H1 (cell line): ENCODE measurements around the gene DNAJB6. TPM values are rescaled to one million over a fixed set of nuclear protein-coding genes. Genes with fewer than 3 reads are reported as not detected.

ENCODE experiments used
- CTCF ChIA-PET: fragments of 300-600 bp; sonication (Branson Sonifier 250); formaldehyde crosslinking; loops from one replicate; lab custom pipeline; 2021; ENCODE audit not compliant: partially characterized antibody; lab: Charles Lee
- POLR2A ChIA-PET: fragments of 300-600 bp; sonication (Branson Sonifier 250); formaldehyde crosslinking; loops from one replicate; lab custom pipeline; 2021; ENCODE audit warnings: inconsistent platforms; ENCODE audit not compliant: partially characterized antibody; lab: Charles Lee
- DNase-seq, 2 experiments: peaks; one replicate each; pipeline versions ENCODE4 v3.0.0 to v3.0.0-alpha.2; 2010 to 2022; ENCODE audit warnings: low spot score in 2 of 2, low read depth in 1 of 2, mixed read lengths in 1 of 2
- FAIRE-seq: peaks from 2 replicates; lab custom pipeline; 2011; peaks lifted over from hg19 to GRCh38; lab: Jason Lieb, UNC
- H2AFZ ChIP-seq: 2 replicates; pipeline ENCODE4 v1.8.1; 2012; ENCODE audit warnings: low read length, inconsistent platforms
- H2AK5ac ChIP-seq: 2 replicates; pipeline ENCODE4 v1.6.1; 2013; ENCODE audit warnings: low read depth, low read length
- H2BK120ac ChIP-seq: replicated peaks from 2 replicates; pipeline ENCODE3; 2013; ENCODE audit warnings: low read depth, low read length, inconsistent platforms
- H2BK12ac ChIP-seq: 2 replicates; pipeline ENCODE4 v1.6.1; 2013; ENCODE audit warnings: low read depth, low read length
- H2BK15ac ChIP-seq: 2 replicates; pipeline ENCODE4 v1.6.1; 2013; ENCODE audit warnings: low read length
- H2BK20ac ChIP-seq: 2 replicates; pipeline ENCODE4 v1.6.1; 2013; ENCODE audit warnings: low read length
- H2BK5ac ChIP-seq: 2 replicates; pipeline ENCODE4 v1.6.1; 2013; ENCODE audit warnings: low read depth, low read length
- H3K14ac ChIP-seq: 2 replicates; pipeline ENCODE4 v1.6.1; 2013; ENCODE audit warnings: inconsistent platforms; ENCODE audit not compliant: insufficient read length
- H3K18ac ChIP-seq: 2 replicates; pipeline ENCODE4 v1.6.1; 2013; ENCODE audit warnings: low read length; ENCODE audit errors: extremely low read depth
- H3K23ac ChIP-seq: 2 replicates; pipeline ENCODE4 v1.6.1; 2013; ENCODE audit warnings: inconsistent platforms; ENCODE audit not compliant: insufficient read length
- H3K23me2 ChIP-seq: 2 replicates; pipeline ENCODE4 v1.6.1; 2013; ENCODE audit warnings: low read depth, low read length
- H3K27ac ChIP-seq: 2 replicates; pipeline ENCODE4 v1.6.1; 2011; ENCODE audit warnings: low read depth, low read length, inconsistent platforms
- H3K27me3 ChIP-seq, 4 experiments: replicated peaks in 1 of 4; 1 replicate in 1 of 4; 2 replicates in 3 of 4; pipeline versions ENCODE4 v1.6.1 to v1.8.1; 2011 to 2013; ENCODE audit warnings: low read length in 3 of 4, mild to moderate bottlenecking in 3 of 4, inconsistent platforms in 2 of 4, mixed read lengths in 2 of 4, moderate library complexity in 1 of 4; ENCODE audit not compliant: control insufficient read depth in 3 of 4, insufficient read depth in 3 of 4; ENCODE audit errors: extremely low read depth in 1 of 4
- H3K36me3 ChIP-seq, 4 experiments: 2 replicates each; pipeline versions ENCODE4 v1.6.1 to v1.8.1; 2011 to 2013; ENCODE audit warnings: mild to moderate bottlenecking in 4 of 4, low read length in 3 of 4, moderate library complexity in 2 of 4, control low read depth in 1 of 4, inconsistent platforms in 1 of 4; ENCODE audit not compliant: insufficient read depth in 4 of 4, control insufficient read depth in 2 of 4
- H3K4ac ChIP-seq: replicated peaks from 2 replicates; pipeline ENCODE3; 2013; ENCODE audit warnings: low read length, low read depth, mixed read lengths, inconsistent platforms; ENCODE audit not compliant: insufficient read length
- H3K4me1 ChIP-seq, 4 experiments: replicated peaks in 1 of 4; 1 replicate in 1 of 4; 2 replicates in 3 of 4; pipeline versions ENCODE4 v1.6.1 to v1.8.1; 2011 to 2013; ENCODE audit warnings: low read length in 3 of 4, inconsistent platforms in 2 of 4, mixed read lengths in 1 of 4; ENCODE audit not compliant: insufficient read depth in 4 of 4, control insufficient read depth in 3 of 4
- H3K4me2 ChIP-seq, 2 experiments: 2 replicates each; pipeline versions ENCODE4 v1.6.1 to v1.8.1; 2011 to 2013; ENCODE audit warnings: low read depth in 2 of 2, low read length in 2 of 2, control low read depth in 1 of 2, inconsistent platforms in 1 of 2, mild to moderate bottlenecking in 1 of 2; ENCODE audit not compliant: insufficient read depth in 1 of 2
- H3K4me3 ChIP-seq, 4 experiments: fragments of 200-600, 300-600 bp in 1 of 4; sonication (generic), shearing (Covaris generic), sonication (Bioruptor Twin) in 1 of 4; 2 replicates each; pipeline versions ENCODE4 v1.5.1 to v1.8.1; 2011 to 2016; ENCODE audit warnings: low read length in 4 of 4, low read depth in 3 of 4, control low read depth in 2 of 4, inconsistent platforms in 2 of 4, mild to moderate bottlenecking in 2 of 4, mixed read lengths in 1 of 4, moderate library complexity in 1 of 4; ENCODE audit not compliant: insufficient read depth in 2 of 4; ENCODE audit errors: extremely low read depth in 1 of 4
- H3K56ac ChIP-seq: replicated peaks from 2 replicates; pipeline ENCODE3; 2013; ENCODE audit warnings: low read depth, mild to moderate bottlenecking, mixed read lengths, low read length, inconsistent platforms; ENCODE audit not compliant: insufficient read length
- H3K79me1 ChIP-seq: 2 replicates; pipeline ENCODE4 v1.6.1; 2013; ENCODE audit warnings: low read depth, low read length, control low read depth
- H3K79me2 ChIP-seq, 2 experiments: 2 replicates each; pipeline versions ENCODE4 v1.6.1 to v1.8.1; 2012 to 2013; ENCODE audit warnings: low read length in 2 of 2, mild to moderate bottlenecking in 2 of 2, inconsistent platforms in 1 of 2; ENCODE audit not compliant: insufficient read depth in 2 of 2, control insufficient read depth in 1 of 2
- H3K9ac ChIP-seq, 4 experiments: replicated peaks in 1 of 4; 1 replicate in 1 of 4; 2 replicates in 3 of 4; pipeline versions ENCODE4 v1.6.1 to v1.8.1; 2011 to 2013; ENCODE audit warnings: low read depth in 3 of 4, low read length in 3 of 4, control low read depth in 2 of 4, mild to moderate bottlenecking in 2 of 4, moderate library complexity in 2 of 4, inconsistent platforms in 1 of 4; ENCODE audit errors: extremely low read depth in 1 of 4
- H3K9me3 ChIP-seq, 2 experiments: 2 replicates each; pipeline versions ENCODE4 v1.6.1 to v1.8.1; 2012 to 2013; ENCODE audit warnings: mild to moderate bottlenecking in 2 of 2, moderate library complexity in 2 of 2, control low read depth in 1 of 2, inconsistent platforms in 1 of 2, low read depth in 1 of 2, low read length in 1 of 2, mixed read lengths in 1 of 2; ENCODE audit not compliant: insufficient read depth in 2 of 2
- H4K20me1 ChIP-seq, 2 experiments: replicated peaks in 1 of 2; 2 replicates each; pipeline versions ENCODE3 to v1.8.1; 2011 to 2013; ENCODE audit warnings: inconsistent platforms in 2 of 2, low read length in 2 of 2, mild to moderate bottlenecking in 1 of 2; ENCODE audit not compliant: insufficient read depth in 2 of 2, control insufficient read depth in 1 of 2
- H4K5ac ChIP-seq: 2 replicates; pipeline ENCODE4 v1.6.1; 2013; ENCODE audit warnings: low read length, low read depth, mixed read lengths, inconsistent platforms; ENCODE audit not compliant: insufficient read length
- H4K8ac ChIP-seq: 2 replicates; pipeline ENCODE4 v1.8.0; 2013; ENCODE audit warnings: mild to moderate bottlenecking, moderate library complexity, low read length, inconsistent platforms; ENCODE audit not compliant: insufficient read depth; ENCODE audit errors: extremely low read depth
- H4K91ac ChIP-seq: replicated peaks from 2 replicates; pipeline ENCODE3; 2013; ENCODE audit warnings: low read length, mixed read lengths, inconsistent platforms; ENCODE audit not compliant: insufficient read length
- POLR2A ChIP-seq, 2 experiments: IDR thresholded peaks; 1 replicate in 1 of 2; 2 replicates in 1 of 2; pipeline ENCODE4 v1.6.1; 2011; ENCODE audit warnings: low read depth in 2 of 2, low read length in 2 of 2, mild to moderate bottlenecking in 2 of 2; ENCODE audit errors: control extremely low read depth in 1 of 2
- SIX5 ChIP-seq: IDR thresholded peaks from 2 replicates; pipeline ENCODE4 v1.6.1; 2011; ENCODE audit warnings: mild to moderate bottlenecking, low read depth, low read length
- WGBS, 2 experiments: shearing (Covaris generic) in 1 of 2; methylation state at CpG; one replicate each; pipeline versions ENCODE4 v1.1.6 to v1.1.7; 2013 to 2015; ENCODE audit warnings: low lambda C conversion rate in 2 of 2, mixed read lengths in 2 of 2, inconsistent platforms in 1 of 2, low coverage in 1 of 2, missing lambda C conversion rate in 1 of 2; ENCODE audit not compliant: insufficient replicate concordance in 2 of 2, insufficient coverage in 1 of 2, insufficient read length in 1 of 2; ENCODE audit errors: extremely low coverage in 1 of 2, missing lambda C conversion rate in 1 of 2; 5-methylcytosine and 5-hydroxymethylcytosine counted together
- polyA plus RNA-seq, 7 experiments: library from polyadenylated mRNA; depleted of rRNA in 3 of 7; stranded (reverse) in 5 of 7; unstranded in 2 of 7; fragments of >200 nt in 5 of 7; fragments of 200-250 nt in 2 of 7; gene quantifications; 1 replicate in 5 of 7; 2 replicates in 1 of 7; 4 replicates in 1 of 7; pipeline versions ENCODE4 v1.2.1 to v1.2.3, GENCODE V29; 2011 to 2013; ENCODE audit warnings: missing spikeins in 2 of 7, mixed read lengths in 2 of 7
- total RNA-seq: library from RNA; stranded (reverse); fragmentation: NEBNext Ultra II Directional; extraction: Animal tissue kit (Norgen Biotek cat#: 25700); gene quantifications from 2 replicates; pipeline ENCODE4 v1.2.1, GENCODE V29; 2021

The DNAJB6 gene
- total and polyA plus RNA-seq, 2 of the 8 experiments (the other 6 are each of a cell fraction or from before 2014, with no cell fraction given): 166 to 295 TPM

GRCh38 chr7:157368955-157369354 lies 32.2 kb downstream of the DNAJB6 start:
- Histone ChIP-seq H3K23me2 (no peaks in the 10 kb centered on the region), H3K4me2 (no peak overlapping the region), H4K91ac (no peak overlapping the region), H3K36me3 (peaks cover 34 to 98% (median 77%) of the 10 kb centered on the region in 4 experiments), H4K5ac (no peak overlapping the region), H3K18ac (no peak overlapping the region), H3K14ac (no peak overlapping the region), H2BK120ac (no peak overlapping the region), H3K27ac (no peak overlapping the region), H2BK20ac (no peak overlapping the region), H3K9ac (no peak overlapping the region), H3K23ac (no peak overlapping the region), H2BK5ac (0 out of 2 replicates have a peak overlapping the region, but pooled peaks have one; percentile 45), H4K8ac (no peak overlapping the region), H2AFZ (no peak overlapping the region), H3K27me3 (no peaks in the 10 kb centered on the region), H3K79me2 (peaks cover 42 to 100% of the 10 kb centered on the region in 2 experiments), H2BK15ac (no peak overlapping the region), H2AK5ac (no peak overlapping the region), H2BK12ac (no peak overlapping the region), H3K4me3 (no peak overlapping the region), H3K9me3 (no peaks in the 10 kb centered on the region), H4K20me1 (peaks cover 32 to 40% of the 10 kb centered on the region in 2 experiments), H3K56ac (no peak overlapping the region), H3K4me1 (no peaks in the 10 kb centered on the region; a peak in 2 of 7 replicates), H3K79me1 (peaks cover 6% of the 10 kb centered on the region; the same call in 1 of the 2 replicates), H3K4ac (no peak overlapping the region)
- ChIA-PET POLR2A (interaction anchor here (0.7 to 2.1 kb wide), 3 partner anchors 10 to 26 kb away, joined by 3 to 6 read pairs (median 3); no protein-coding TSS in a partner anchor), CTCF (interaction anchor here (1.6 to 3.0 kb wide), 3 partner anchors 12 to 18 kb away, joined by 5 to 7 read pairs (median 6); no protein-coding TSS in a partner anchor)
- TF ChIP-seq POLR2A (IDR thresholded peaks at IDR 0.05; ENCODE audit: control extremely low read depth in 1 of 2, low read depth in 2 of 2, low read length in 2 of 2) (0 out of 3 replicates have a peak, but pooled peaks of 1 of the 2 experiments have one; percentile 4), SIX5 (no peak)
- FAIRE-seq (no peak), DNase-seq (no peak)
- 94% methylated on average over 7 of the region's 7 CpGs; no CpG with 5 or more reads in 1 of the 2 experiments for WGBS, 2 experiments
